ENCODE results near the gene GRAMD1A.
"Not testable (repeated sequence)": the region's sequence is repeated elsewhere in the genome, so short reads cannot be mapped to it uniquely, and the experiment has no call there.

Gene GRAMD1A

GRCh38 chr19:34988119-34988518, 12.0 kb upstream of the GRAMD1A start:
- CTCF ChIA-PET: no interaction called here

GRCh38 chr19:34989298-34989697, 10.8 kb upstream of the GRAMD1A start:
- ChIA-PET POLR2A (interaction anchor here (0.6 kb wide), 1 partner anchor 923 kb away, joined by 3 read pairs; no protein-coding TSS in a partner anchor), CTCF (interaction anchor here (1.6 to 2.3 kb wide), 2 partner anchors 15 to 17 kb away, joined by 5 to 8 read pairs; no protein-coding TSS in a partner anchor)
- H3K4me3 ChIP-seq (ENCODE audit: low read depth, low read length): no peak overlapping the region
- no peak for DNase-seq (ENCODE audit: low read depth, low spot score)
- TF ChIP-seq CTCF (IDR thresholded peaks at IDR 0.05; ENCODE audit: insufficient read depth, low read length, missing control alignments): no peak

More at GRCh38 chr19:34988119-34988518, 12.0 kb upstream of the GRAMD1A start:
- no peak for TF ChIP-seq CTCF (IDR thresholded peaks at IDR 0.05; ENCODE audit: insufficient read depth, low read length, missing control alignments)
- DNase-seq (ENCODE audit: low read depth, low spot score): no peak
- POLR2A ChIA-PET: no interaction called here
- H3K4me3 ChIP-seq (ENCODE audit: low read depth, low read length): no peak overlapping the region

- TF ChIP-seq CTCF (IDR thresholded peaks at IDR 0.05; ENCODE audit: insufficient read depth, low read length, missing control alignments): no peak
- DNase-seq (ENCODE audit: low read depth, low spot score): no peak
- H3K4me3 ChIP-seq (ENCODE audit: low read depth, low read length): no peak overlapping the region
- CTCF ChIA-PET: interaction anchor here (1.1 to 2.3 kb wide), 3 partner anchors 16 to 18 kb away, joined by 3 to 8 read pairs (median 5); no protein-coding TSS in a partner anchor
- POLR2A ChIA-PET: no interaction called here
Observed at GRCh38 chr19:34990578-34991192, 9.4 kb upstream of the GRAMD1A start.

GRCh38 chr19:34991542-34992333, 8.4 kb upstream of the GRAMD1A start:
- CTCF ChIA-PET: interaction anchor here (1.1 to 1.4 kb wide), 2 partner anchors 16 to 17 kb away, joined by 3 to 5 read pairs; no protein-coding TSS in a partner anchor
- no peak for TF ChIP-seq CTCF (IDR thresholded peaks at IDR 0.05; ENCODE audit: insufficient read depth, low read length, missing control alignments)
- POLR2A ChIA-PET: no interaction called here
- no peak overlapping the region for H3K4me3 ChIP-seq (ENCODE audit: low read depth, low read length)
- DNase-seq (ENCODE audit: low read depth, low spot score): no peak

- DNase-seq (ENCODE audit: low read depth, low spot score); POLR2A ChIA-PET; H3K4me3 ChIP-seq (ENCODE audit: low read depth, low read length): not testable (repeated sequence)
- CTCF ChIA-PET: interaction anchor here (1.0 kb wide), 1 partner anchor 20 kb away, joined by 3 read pairs; no protein-coding TSS in a partner anchor
Observed at GRCh38 chr19:34992582-34992981, 7.5 kb upstream of the GRAMD1A start.

GRCh38 chr19:34994286-34994642, 5.9 kb upstream of the GRAMD1A start:
- ChIA-PET CTCF (interaction anchor here (1.5 kb wide), 2 partner anchors 21 to 22 kb away, joined by 3 to 4 read pairs; no protein-coding TSS in a partner anchor), POLR2A (no interaction called here)
- no peak overlapping the region for H3K4me3 ChIP-seq (ENCODE audit: low read depth, low read length)
- TF ChIP-seq CTCF (IDR thresholded peaks at IDR 0.05; ENCODE audit: insufficient read depth, low read length, missing control alignments): no peak
- DNase-seq (ENCODE audit: low read depth, low spot score): no peak
